GM21737 (cell line): ENCODE data around the gene PLPPR1.
"Not testable (repeated sequence)": the region's sequence is repeated elsewhere in the genome, so short reads cannot be mapped to it uniquely, and the experiment has no call there.

Experiments used
- ATAC-seq: cut with Tn5 transposase; IDR thresholded peaks from one replicate; pipeline ENCODE4 v1.9.1; 2021; ENCODE audit warnings: mild to moderate bottlenecking, moderate library complexity; ENCODE audit not compliant: unreplicated experiment

Gene PLPPR1

GRCh38 chr9:101271102-101271501 is 242.6 kb downstream of the PLPPR1 start:
- ATAC-seq, result no peak

GRCh38 chr9:101274971-101275768 is 246.6 kb downstream of the PLPPR1 start:
- ATAC-seq, result no peak

DNA sequence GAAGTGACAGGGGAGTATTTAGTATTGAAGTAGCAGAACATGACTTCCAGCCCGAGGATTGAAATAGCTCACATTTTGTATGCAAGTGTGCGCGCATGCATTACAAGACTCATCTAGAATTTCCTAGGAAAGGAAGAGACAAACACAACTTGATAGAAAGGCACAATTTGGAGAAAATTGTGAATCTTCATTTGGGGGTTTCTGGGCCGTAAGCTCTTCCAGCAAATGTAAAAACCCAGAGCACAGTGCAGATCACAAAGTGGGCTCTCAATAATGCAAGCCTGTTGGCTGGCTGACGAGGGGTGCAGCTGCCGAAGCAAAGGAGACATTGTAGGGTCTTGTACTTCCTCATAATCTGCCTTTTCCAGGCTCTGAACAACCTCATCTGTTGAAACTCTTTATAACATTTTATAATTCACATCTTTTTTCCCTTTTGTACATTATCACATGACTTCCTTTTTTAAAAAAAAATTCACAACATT is 247.3 kb downstream of the PLPPR1 start:
- ATAC-seq, result no peak

DNA sequence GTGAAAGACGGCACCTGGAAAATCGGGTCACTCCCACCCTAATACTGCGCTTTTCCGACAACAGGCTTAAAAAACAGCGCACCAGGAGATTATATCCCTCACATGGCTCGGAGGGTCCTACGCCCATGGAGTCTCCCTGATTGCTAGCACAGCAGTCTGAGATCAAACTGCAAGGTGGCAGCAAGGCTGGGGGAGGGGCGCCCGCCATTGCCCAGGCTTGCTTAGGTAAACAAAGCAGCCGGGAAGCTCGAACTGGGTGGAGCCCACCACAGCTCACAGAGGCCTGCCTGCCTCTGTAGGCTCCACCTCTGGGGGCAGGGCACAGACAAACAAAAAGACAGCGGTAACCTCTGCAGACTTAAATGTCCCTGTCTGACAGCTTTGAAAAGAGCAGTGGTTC is 262.5 kb downstream of the PLPPR1 start:
- not testable (repeated sequence) for ATAC-seq

DNA sequence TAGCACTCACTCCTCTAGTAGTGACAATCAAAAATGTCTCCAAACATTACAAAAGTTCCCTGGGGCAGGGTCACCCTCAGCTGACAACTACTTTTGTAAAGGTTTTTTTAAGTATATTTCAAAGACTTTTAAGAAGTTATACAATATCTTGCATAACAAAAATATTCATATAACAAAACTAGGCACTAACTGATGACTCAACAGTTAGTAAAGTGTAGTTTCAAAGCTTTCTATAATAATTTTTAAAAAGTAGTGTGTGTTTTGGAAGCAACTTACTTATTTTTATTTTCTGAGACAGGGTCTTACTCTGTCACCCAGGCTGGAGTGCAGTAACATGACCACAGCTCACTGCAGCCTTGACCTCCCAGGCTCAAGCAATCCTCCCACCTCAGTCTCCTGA is 271.4 kb downstream of the PLPPR1 start:
- no peak for ATAC-seq

DNA sequence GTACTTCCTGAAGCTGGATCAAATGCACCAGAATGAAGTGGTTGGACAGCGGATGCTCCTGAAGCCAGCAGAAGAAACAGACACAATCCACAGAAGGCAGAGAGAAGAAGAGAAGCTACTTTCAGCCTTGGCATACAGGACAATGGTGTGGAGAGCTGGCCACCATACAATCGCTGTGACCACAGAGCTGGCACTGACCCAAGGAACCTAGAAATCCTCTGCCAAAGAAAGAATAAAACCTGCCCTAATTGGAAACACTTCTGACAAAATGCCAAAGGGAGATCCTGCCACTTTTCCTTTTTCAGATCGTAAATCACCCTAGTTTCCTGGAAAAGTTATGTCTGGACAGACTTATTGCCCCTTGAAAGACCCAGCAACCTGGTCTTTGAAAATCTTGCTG is 278.5 kb downstream of the PLPPR1 start:
- no peak for ATAC-seq

DNA sequence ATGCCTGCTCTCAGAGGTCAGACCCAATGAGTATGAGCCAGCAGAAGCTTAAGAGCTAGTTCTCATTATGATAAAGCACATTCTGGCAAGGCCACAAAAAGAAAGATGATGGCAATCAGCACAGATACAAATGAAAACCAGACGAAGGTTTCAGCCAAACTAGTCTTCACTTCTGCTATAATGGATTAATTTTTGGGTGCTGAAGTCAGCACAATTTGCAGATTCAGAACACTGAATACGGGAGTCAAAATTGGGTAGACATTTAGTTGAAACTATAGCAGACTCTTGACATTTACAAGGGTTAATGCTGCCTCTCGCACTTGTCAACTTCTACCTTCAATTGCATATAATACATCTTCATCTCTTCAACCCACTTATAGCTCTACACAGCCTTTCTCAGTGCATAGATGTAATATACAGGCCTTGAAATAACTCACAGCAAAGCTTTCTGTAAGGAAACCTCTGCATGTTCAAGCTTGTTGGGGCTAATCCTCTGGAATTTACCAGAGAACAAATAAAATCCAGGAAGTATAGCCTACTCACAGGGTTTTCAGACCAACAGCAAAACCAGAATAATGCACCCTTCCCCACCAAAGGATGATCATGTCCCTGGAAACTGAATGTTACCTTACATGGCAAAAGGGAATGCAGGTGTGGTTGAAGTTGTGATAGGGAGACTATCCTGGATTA is 279.1 kb downstream of the PLPPR1 start:
- ATAC-seq, result no peak

DNA sequence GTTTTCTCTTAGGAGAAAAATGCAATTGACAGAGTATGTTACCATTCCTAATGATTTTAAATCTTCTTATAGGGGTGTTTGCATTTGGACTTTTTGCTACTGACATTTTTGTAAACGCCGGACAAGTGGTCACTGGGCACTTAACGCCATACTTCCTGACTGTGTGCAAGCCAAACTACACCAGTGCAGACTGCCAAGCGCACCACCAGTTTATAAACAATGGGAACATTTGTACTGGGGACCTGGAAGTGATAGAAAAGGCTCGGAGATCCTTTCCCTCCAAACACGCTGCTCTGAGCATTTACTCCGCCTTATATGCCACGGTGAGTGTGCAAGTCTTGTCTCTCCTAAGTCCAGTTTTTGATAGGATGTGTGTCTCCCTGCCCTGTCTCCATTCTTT is 280.6 kb downstream of the PLPPR1 start:
- no peak for ATAC-seq

DNA sequence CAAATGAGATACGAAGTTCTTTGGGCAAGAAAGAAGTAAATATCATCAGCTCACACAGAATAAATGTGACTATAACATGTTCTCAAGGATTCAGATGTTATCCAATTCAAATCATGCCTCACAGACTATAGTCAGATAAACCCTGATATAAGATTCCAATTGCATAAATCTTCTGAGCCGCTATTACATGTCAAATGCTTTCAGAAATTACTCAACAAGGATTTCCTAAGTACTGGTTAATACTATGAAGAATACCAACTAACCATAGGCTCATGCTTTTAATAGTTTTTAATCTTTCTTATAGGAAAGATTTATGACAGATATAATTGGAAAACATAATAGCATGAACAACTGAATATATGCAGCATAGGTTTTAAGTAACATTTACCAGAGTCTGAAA is 282.7 kb downstream of the PLPPR1 start:
- ATAC-seq, result no peak

DNA sequence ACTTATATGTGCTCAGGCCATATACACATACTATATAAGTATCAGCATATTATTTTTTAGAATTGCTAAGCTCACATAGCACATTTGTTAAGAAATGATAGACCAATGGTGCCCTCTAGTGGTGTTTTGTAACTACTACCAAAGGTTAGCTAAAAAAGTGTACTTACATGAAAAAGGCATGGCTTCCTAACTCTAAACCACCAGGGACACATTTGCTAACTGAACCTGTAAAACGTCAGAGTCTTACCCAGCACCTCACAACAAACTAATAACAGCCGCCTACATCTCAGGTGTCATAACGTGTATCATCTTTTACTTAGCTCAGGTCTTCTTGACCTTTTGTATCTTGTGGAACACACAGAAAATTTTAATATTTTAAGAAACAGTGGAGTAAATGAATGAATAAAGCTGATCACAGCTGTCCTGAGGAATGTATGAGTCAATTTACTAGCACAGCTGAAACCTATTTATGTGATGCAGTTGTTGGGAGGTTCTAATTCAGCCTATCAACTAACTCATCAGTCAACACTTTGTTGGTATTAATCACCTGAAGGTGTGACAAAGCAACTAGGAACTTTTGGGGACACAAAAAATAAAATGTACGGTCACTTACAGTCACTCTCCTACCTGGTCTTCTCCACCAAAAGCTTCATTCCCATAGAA is 283.4 kb downstream of the PLPPR1 start:
- ATAC-seq, result peak; percentile 88

GRCh38 chr9:101312661-101313060 is 284.1 kb downstream of the PLPPR1 start:
- ATAC-seq, result no peak

DNA sequence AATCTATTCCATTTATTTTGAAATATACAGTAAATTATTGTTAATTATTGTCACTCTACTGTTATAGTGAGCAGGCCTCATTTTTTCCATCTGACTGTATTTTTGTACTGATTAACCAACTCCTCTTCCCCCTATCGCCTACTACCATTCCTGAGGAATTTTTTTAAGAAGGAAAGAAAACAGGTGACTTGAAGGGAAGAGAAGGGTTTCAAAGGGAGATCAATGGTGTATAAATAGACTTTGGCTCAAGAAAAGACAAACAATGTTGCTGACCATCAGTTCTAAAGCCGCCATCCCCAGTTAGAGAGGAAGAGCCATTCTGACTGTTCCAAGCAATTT is 286.6 kb downstream of the PLPPR1 start:
- no peak for ATAC-seq

DNA sequence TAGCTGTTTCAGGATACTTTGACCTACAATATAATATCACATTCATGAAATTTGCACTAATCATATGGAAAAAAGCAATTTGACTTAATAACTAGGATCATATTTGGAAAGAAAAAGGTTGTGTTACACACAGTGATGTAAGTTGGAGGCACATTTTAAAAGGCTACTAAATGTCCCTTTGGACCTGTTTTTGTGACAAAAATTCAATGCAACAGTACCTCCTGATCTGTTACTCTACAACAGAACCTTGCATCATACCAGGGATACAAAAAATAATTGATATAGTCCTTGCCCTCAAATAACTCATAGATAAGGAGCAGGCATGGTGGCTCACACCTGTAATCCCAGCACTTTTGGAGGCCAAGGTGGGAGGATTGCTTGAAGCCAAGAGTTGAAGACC is 289.2 kb downstream of the PLPPR1 start:
- ATAC-seq, result no peak

DNA sequence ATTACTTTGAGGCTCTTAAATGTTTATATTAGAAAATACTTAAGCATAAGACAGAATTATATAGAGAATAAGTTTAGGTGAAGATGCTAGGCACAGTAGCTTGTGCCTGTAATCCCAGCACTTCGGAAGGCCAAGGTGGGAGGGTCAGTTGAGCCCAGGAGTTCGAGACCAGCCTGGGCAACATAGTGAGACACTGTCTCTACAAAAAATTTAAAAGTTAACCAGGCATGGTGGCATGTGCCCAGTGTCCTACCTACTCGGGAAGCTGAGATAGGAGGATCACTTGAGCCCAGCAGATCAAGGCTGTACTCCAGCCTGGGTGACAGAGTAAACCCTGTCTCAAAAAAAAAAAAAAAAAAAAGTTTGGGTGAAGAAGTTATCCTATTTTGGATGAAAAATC is 294.6 kb downstream of the PLPPR1 start:
- no peak for ATAC-seq

DNA sequence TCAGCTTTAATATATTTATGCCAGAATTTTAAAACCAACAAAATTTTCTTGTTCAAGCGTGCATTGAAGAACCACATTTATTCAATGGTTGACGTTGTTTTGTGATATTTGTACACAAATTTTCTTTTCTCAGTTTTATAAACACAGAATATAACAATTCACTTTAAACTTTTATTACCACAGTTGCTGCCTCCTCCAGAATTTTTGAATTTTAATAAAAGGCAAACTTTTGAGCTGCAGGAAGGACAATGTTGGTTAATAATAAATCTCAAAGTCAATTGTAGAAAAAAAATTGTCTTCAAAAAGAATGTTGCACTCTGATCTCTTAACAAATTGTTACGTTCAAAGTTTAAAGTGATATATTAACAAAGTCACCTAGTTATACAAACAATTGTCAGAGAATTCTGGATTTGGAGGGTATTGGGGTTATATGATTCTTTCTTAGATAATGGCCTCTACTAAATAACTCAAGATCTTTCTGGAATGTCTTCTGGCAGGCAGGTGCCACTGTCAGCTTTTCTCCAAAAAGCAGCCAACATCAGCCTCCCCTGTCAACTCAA is 295.8 kb downstream of the PLPPR1 start:
- no peak for ATAC-seq

DNA sequence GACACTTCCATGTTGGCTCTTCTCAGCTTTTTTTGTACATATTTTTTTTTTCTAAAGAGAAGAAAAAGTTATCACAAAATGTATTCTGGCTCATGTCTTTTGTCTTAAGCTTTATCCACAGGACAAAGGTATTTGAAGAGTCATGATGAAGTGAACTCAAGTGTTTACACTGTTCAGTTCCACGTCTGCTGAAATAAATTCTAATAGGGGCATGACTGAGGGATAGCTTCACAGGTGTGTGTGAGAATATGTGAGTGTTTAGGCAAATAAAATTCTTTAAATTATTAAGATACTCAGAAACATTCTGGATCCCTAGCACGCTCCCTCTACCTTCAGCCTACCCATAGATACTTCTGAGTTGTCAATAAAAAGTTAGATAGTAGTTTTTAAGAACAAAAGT is 296.5 kb downstream of the PLPPR1 start:
- no peak for ATAC-seq

DNA sequence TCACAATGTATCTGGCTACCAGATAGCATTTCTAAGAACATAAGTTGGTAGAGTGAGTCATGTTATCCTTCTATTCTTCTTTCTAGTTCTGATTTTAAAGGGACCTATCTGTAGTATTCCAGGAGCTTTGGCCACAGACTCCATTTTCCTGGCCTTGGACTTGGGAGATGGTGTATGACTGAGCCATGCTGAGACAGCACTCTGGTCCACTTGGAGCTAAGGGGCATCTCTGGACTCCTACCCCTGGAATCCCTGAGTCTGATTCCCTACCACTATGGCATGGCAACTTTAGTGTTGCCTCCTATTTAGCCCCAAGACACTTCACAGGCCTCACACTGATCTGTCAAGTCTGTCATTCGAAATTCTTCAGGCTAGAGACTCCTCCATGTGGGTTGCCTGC is 297.5 kb downstream of the PLPPR1 start:
- no peak for ATAC-seq

DNA sequence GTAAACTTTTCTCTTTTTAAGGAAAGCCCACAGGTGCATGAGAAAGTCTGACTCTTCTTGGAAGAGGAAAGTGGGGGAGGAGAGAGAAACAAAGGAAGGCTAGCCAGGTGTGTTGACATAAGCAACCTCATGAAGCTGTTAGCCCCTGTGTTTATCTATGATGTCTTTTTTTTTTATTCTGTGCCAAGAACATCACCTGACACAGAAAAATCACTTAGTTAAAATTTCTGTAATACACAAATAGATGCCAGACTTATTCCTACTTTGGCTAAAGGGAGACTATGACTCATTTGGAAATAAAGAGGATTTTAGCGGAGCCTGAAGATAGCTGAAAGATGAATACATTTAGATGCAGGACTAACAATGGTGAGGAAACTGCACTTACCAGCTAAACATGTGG is 298.0 kb downstream of the PLPPR1 start:
- ATAC-seq, result no peak

DNA sequence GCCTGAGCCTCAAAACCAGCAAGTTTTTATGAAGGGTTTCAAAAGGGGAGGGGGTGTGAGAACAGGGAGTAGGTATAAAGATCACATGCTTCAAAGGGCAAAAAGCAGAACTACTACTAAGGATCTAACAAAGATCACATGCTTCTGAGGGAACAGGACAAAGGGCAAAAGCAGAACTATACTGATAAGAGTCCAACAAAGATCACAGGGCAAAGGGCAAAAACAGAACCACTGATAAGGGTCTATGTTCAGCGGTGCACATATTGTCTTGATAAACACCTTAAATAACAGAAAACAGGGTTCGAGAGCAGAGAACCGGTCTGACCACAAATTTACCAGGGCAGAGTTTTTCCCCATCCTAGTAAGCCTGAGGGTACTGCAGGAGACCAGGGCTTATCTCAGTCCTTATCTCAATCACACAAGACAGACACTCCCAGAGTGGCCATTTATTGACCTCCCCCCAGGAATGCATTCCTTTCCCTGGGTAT is 298.9 kb downstream of the PLPPR1 start:
- ATAC-seq, result not testable (repeated sequence)

- ATAC-seq, result no peak
These were observed 303.8 kb downstream of the PLPPR1 start for GRCh38 chr9:101332362-101332761.

DNA sequence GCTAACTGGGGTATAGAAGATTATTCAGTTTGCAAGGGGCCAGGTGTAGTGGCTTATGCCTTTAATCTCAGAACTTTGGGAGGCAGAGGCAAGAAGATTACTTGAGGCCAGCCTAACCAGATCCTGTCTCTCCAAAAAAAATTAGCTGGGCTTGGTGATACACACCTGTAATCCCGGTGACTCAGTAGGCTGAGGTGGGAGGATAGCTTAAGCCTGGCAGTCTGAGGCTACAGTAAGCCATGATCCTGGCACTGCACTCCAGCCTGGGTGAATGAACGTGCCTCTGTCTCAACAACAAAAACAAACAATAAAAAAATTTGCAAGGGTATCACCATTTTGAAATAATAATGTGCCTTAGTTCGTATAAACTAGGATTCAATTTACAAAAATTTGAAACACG is 305.0 kb downstream of the PLPPR1 start:
- ATAC-seq, result no peak
